Skeletal muscle tissue (tissue), 4 donors: ENCODE data around the gene GNB1L. TPM values are rescaled to one million over a fixed set of nuclear protein-coding genes. Genes with fewer than 3 reads are reported as not detected.

ENCODE experiments used
- H3K27ac ChIP-seq: one replicate; pipeline ENCODE4 v1.7.0; 2013; ENCODE audit warnings: mild to moderate bottlenecking, low read depth, low read length, inconsistent platforms
- H3K27me3 ChIP-seq, 3 donors: one replicate each; pipeline ENCODE4 v1.7.0; 2013; ENCODE audit warnings: low read length in 3 of 3; ENCODE audit not compliant: control insufficient read depth in 3 of 3, insufficient read depth in 3 of 3
- H3K36me3 ChIP-seq, 3 donors: one replicate each; pipeline ENCODE4 v1.7.0; 2013; ENCODE audit warnings: low read length in 3 of 3; ENCODE audit not compliant: control insufficient read depth in 3 of 3, insufficient read depth in 3 of 3
- H3K4me1 ChIP-seq, 3 donors: one replicate each; pipeline ENCODE4 v1.7.0; 2013; ENCODE audit warnings: low read length in 3 of 3, mild to moderate bottlenecking in 3 of 3; ENCODE audit not compliant: control insufficient read depth in 3 of 3, insufficient read depth in 3 of 3
- H3K4me3 ChIP-seq, 3 donors: one replicate each; pipeline ENCODE4 v1.7.0; 2013; ENCODE audit warnings: low read length in 3 of 3
- H3K9ac ChIP-seq, 3 donors: one replicate each; pipeline ENCODE4 v1.7.0; 2013; ENCODE audit warnings: low read length in 3 of 3, mild to moderate bottlenecking in 3 of 3, moderate library complexity in 2 of 3, low read depth in 1 of 3
- H3K9me3 ChIP-seq, 3 donors: one replicate each; pipeline ENCODE4 v1.7.0; 2013; ENCODE audit warnings: low read length in 3 of 3; ENCODE audit not compliant: control insufficient read depth in 3 of 3
- total RNA-seq: library from RNA; depleted of rRNA; stranded (reverse); fragments of >200 nt; gene quantifications from one replicate; pipeline ENCODE4 v1.2.3, GENCODE V29; 2014
- donor health status: Osteomylitis.

Gene GNB1L
- total RNA-seq, 1 donor from 2014 or later, result 4.7 TPM

DNA sequence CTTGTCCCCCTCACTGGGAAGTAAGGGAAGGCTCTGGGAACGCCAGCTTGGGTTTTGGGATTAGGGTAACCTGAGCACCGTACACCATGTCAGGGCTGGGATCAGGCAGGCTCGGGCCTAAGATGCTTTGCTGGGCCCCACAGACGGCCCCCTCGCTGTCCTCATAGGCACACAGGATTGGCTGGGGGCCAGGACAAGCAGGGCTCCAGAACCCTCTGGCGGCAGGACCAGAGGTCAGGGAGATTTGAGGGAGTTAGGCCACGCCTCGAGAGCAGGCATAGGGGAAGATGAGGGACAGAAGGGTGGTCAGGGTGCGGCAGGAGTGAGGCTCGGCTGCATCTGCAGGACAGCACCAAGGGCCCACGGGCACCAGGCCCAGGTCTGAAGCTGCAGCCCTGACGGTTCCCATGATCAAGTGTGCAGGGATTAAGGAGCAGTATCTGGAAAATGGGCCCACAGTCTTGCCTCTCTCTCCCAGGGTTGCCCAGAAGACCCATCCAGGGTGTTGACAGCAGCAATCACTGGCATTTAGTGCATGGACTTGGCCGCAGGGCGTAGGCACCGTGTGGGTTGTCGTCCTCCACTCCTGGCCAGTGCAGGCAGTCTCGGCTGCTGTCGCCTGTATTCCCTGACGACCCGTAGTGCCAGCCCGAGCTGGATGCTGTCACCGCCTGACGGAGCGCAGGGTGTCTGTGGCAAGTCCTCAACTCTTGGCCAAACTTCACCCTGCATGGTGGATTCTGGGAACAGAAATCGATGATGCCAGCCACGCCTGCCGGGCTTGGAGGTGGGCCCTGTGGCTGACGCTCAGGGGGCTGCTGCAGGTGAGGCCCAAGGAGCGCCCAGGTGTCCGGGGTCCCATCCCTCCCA is 15.7 kb upstream of the GNB1L start:
- Histone ChIP-seq H3K27ac (no peak overlapping the region), H3K4me3 (no peak overlapping the region), H3K9me3 (no peaks in the 10 kb centered on the region), H3K27me3 (no peaks in the 10 kb centered on the region), H3K9ac (no peak overlapping the region), H3K36me3 (no peaks in the 10 kb centered on the region), H3K4me1 (peaks cover 0 to 4% (median 3%) of the 10 kb centered on the region in 3 donors)

DNA sequence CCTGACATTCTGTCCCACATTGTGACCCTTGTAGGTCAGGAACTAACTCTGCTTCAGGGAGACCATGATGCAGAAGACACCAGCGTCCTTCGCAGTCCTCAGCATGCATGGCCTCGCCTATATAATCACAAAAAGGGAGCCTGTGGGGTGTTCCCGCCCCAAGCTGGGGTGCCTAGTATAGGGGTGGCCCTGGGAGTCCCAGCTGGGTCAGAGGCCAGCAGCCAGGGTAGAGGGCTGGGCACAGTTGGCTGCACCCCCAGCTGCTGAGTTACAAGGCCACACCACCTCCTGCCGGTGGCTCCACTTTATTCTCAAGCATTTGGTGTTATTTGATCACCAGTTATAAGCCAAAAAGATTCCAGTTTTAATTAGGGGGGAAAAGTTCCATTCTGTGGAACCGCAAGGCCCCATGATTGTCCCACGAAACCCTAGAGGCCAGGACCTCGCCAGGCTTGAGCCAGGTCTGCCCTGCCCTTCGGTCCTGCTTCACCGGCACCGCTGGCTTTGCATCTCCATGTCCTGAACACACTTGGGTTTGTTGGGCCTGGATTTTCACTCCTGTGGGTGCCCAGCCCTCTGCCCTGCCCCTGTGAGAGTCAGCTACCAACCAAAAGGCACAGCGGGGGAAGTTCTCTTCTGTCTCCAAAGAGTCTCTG is 15.0 kb upstream of the GNB1L start:
- H3K36me3 ChIP-seq, result no peaks in the 10 kb centered on the region
- no peak overlapping the region for H3K4me3 ChIP-seq
- peaks cover 0 to 4% (median 2%) of the 10 kb centered on the region in 3 donors for H3K4me1 ChIP-seq
- no peak overlapping the region for H3K9ac ChIP-seq
- H3K27me3 ChIP-seq, result no peaks in the 10 kb centered on the region
- no peaks in the 10 kb centered on the region for H3K9me3 ChIP-seq
- no peak overlapping the region for H3K27ac ChIP-seq

DNA sequence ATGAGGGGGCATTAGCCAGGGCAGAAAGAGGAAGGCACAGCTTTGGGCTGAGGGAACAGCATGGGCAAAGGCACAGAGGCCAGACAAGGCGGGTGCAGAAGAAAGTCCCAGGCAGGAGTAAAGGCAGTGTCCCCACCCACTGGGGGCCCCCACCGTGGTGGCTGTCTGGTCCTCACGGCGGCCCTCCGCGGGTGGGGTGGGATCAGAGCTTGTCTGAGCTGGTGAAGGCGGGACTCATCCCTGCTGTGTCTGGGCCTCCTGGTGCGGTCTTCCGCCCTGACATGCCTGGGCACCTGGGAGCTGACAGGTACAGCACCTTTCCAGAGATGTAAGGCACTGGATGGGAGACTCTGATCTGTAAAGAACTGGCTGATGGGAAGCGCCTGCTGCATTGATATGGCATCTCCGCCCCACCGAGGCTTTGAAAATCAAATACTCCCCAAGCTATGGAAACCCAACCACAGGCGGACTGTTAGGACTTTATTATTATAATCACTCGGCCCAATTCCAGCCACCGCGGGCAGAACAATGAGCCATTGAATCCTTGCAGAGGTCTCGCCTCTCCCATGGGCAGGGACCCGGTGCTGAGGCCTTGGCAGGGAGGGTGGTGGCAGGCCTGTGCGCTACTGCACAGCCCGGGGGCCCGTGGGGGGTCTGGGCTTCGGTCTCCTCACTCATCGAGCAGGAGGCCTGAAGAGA is 14.2 kb upstream of the GNB1L start:
- Histone ChIP-seq H3K27ac (no peak overlapping the region), H3K9ac (no peak overlapping the region), H3K36me3 (no peaks in the 10 kb centered on the region), H3K4me1 (no peaks in the 10 kb centered on the region), H3K4me3 (no peak overlapping the region), H3K9me3 (no peaks in the 10 kb centered on the region), H3K27me3 (no peaks in the 10 kb centered on the region)

DNA sequence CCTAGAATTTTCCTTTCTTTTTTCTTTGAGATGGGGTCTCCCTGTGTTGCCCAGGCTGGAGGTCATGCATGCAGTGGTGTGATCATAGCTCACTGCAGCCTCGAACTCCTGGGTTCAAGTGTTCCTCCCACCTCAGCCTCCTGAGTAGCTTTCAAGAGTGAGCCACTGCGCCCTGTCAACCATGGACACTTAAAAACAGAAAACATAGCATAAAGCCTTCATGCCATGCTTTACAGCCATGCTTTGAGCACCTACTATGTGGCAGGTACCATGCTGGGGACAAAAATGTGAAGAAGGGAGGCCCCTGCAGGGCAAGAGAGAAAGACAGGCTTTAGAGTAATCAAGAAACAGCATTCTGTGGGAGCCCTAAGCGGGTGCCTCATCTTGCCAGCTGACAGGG is 13.7 kb upstream of the GNB1L start:
- Histone ChIP-seq H3K4me1 (no peaks in the 10 kb centered on the region), H3K9ac (no peak overlapping the region), H3K27me3 (no peaks in the 10 kb centered on the region), H3K27ac (no peak overlapping the region), H3K9me3 (no peaks in the 10 kb centered on the region), H3K36me3 (no peaks in the 10 kb centered on the region), H3K4me3 (no peak overlapping the region)

DNA sequence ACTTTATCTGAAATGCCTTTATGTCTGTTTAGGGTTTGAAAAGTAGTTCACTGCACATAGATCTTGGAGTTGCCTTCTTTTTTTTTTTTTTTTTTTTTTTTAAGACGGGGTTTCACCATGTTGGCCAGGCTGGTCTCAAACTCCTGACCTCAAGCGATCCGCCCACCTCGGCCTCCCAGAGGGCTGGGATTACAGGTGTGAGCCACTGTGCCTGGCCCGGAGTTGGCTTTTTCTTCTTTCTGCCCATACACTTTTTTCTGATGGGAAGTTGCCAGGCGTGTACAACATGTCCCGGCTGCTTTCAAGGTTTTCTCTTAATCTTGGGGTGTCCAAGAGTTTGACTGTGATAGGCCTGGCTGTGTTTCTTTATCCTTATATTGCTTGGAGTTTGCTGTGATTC is 12.9 kb upstream of the GNB1L start:
- Histone ChIP-seq H3K27ac (no peak overlapping the region), H3K27me3 (no peaks in the 10 kb centered on the region), H3K9ac (no peak overlapping the region), H3K36me3 (no peaks in the 10 kb centered on the region), H3K4me3 (no peak overlapping the region), H3K4me1 (no peaks in the 10 kb centered on the region), H3K9me3 (no peaks in the 10 kb centered on the region)

DNA sequence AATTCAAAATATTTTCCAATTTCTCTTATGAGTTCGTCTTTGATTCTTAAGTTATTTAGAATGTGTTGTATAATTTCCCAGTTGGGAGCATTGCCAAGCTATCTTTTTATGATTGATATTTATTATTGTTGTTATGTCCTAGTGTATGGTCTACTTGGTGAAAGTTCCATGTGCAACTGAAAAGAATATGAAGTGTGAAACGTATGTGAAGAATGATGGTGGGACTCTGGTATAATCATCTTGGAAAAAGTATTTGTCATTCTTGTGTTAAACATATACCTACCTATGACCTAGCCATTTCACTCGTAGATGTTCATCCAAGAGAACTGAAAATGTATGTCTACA is 12.0 kb upstream of the GNB1L start:
- no peak overlapping the region for H3K27ac ChIP-seq

DNA sequence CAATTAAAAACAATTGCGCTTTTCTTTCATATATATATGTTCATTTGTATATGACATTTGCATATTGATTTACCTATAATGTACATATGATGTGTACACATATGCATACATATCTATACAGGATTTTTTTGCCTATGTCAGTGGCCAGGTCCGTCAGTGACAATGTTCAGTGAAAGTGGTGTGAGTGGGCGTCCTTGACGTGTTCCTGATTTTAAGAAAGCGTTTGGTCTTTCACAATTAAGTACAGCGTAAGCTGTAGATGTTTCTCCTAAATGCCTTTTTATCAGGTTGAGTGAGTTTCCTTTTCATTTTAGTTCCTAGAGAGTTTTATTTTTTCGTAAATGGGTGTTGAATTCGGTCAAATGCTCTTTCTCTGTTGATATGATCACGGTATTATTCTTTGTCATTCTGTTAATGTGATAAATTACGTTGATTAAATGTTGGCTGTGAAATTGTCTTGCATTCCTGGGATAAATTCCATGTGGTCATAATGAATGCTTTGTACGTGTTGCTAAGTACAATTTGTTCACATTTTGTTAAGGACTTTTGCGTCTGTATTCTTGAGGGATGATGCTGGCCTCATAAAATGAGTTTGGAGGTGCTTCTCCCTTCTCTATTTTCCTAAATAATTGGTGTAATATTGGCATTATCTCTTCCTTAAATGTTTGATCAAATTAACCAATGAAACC is 10.6 kb upstream of the GNB1L start:
- Histone ChIP-seq H3K27ac (no peak overlapping the region), H3K9me3 (no peaks in the 10 kb centered on the region), H3K36me3 (no peaks in the 10 kb centered on the region), H3K27me3 (no peaks in the 10 kb centered on the region), H3K9ac (no peak overlapping the region), H3K4me3 (no peak overlapping the region), H3K4me1 (no peaks in the 10 kb centered on the region)

More for the DNA sequence above, 12.0 kb upstream of the GNB1L start:
- Histone ChIP-seq H3K27me3 (no peaks in the 10 kb centered on the region), H3K4me1 (no peaks in the 10 kb centered on the region), H3K9me3 (no peaks in the 10 kb centered on the region), H3K9ac (no peak overlapping the region), H3K4me3 (no peak overlapping the region), H3K36me3 (no peaks in the 10 kb centered on the region)

DNA sequence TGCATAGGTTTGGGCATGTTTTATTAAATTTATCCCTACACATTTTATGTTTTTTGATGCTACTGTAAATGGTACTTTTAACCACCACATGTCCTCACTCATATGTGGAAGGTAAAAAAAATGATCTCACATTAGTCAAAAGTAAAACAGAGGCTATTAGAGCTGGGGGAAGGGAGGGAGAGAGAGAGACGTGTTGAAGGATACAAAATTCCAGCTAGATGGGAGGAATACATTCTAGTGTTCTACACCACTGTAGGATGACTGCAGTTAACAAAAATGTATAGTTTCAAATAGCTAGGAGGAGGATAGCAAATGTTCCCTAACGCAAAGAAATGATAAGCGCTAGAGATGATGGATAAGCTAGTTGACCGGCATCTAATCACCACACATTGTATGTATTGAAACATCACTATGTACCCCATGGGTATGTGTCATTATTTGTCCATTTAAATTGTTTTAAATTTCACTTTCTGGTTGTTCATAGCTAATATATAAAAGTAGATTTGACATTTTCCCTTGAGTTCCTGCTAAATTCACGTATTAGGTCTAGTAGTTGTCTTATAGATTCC is 9.9 kb upstream of the GNB1L start:
- no peak overlapping the region for H3K27ac ChIP-seq
- no peaks in the 10 kb centered on the region for H3K27me3 ChIP-seq
- H3K9ac ChIP-seq, result no peak overlapping the region
- H3K36me3 ChIP-seq, result no peaks in the 10 kb centered on the region
- no peaks in the 10 kb centered on the region for H3K9me3 ChIP-seq
- no peaks in the 10 kb centered on the region for H3K4me1 ChIP-seq
- no peak overlapping the region for H3K4me3 ChIP-seq

DNA sequence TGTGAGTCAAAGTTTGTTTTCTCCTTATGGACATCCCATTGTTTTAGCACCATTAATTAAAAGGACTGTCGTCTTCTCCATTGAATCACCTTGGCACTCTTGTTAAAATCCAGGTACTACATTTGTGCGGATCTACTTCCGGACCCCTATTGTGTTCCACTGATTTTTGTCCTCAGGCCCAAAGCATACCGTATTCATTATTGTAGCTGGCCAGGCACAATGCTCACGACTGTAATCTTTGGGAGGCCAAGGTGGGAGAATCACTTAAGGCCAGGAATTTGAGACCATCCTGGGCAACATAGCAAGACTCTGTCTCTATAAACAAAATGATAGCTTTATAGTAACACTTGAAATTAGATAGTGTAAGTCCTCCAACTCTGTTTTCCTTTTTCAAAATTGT is 8.9 kb upstream of the GNB1L start:
- Histone ChIP-seq H3K27ac (no peak overlapping the region), H3K9ac (no peak overlapping the region), H3K9me3 (no peaks in the 10 kb centered on the region), H3K4me1 (no peaks in the 10 kb centered on the region), H3K27me3 (no peaks in the 10 kb centered on the region), H3K36me3 (no peaks in the 10 kb centered on the region), H3K4me3 (no peak overlapping the region)
